CD14-positive monocyte (primary cell): Measurements from ENCODE around the gene ZDHHC7. TPM values are rescaled to one million over a fixed set of nuclear protein-coding genes. Genes with fewer than 3 reads are reported as not detected.
A peak's percentile ranks its signal among the peaks of the same experiment; 100 is the strongest.

Experiments used
- DNase-seq, 3 donors: peaks; one replicate each; pipeline ENCODE4 v3.0.0-alpha.2; 2011 to 2022
- H2AFZ ChIP-seq: 2 replicates; pipeline ENCODE4 v1.6.0; 2012; ENCODE audit warnings: mild to moderate bottlenecking, low read depth, low read length, inconsistent platforms; ENCODE audit not compliant: insufficient read depth, poor library complexity, severe bottlenecking
- H3K27ac ChIP-seq, 2 donors: 1 replicate in 1 of 2; 2 replicates in 1 of 2; pipeline ENCODE4 v1.5.1; 2012 to 2013; ENCODE audit warnings: low read length in 2 of 2, control low read depth in 1 of 2, inconsistent platforms in 1 of 2, low read depth in 1 of 2, mild to moderate bottlenecking in 1 of 2
- H3K27me3 ChIP-seq, 2 donors: one replicate each; pipeline versions ENCODE4 v1.6.0 to v1.6.1; 2011 to 2013; ENCODE audit warnings: low read length in 2 of 2; ENCODE audit not compliant: control insufficient read depth in 2 of 2, insufficient read depth in 2 of 2
- H3K36me3 ChIP-seq, 2 donors: replicated peaks in 1 of 2; 1 replicate in 1 of 2; 2 replicates in 1 of 2; pipeline versions ENCODE4 v1.5.1 to v1.6.1; 2012 to 2013; ENCODE audit warnings: low read length in 2 of 2, control low read depth in 1 of 2, inconsistent platforms in 1 of 2, mild to moderate bottlenecking in 1 of 2; ENCODE audit not compliant: insufficient read depth in 2 of 2, control insufficient read depth in 1 of 2
- H3K4me1 ChIP-seq, 2 donors: 1 replicate in 1 of 2; 2 replicates in 1 of 2; pipeline versions ENCODE4 v1.5.1 to v1.6.1; 2012 to 2013; ENCODE audit warnings: low read length in 2 of 2, control low read depth in 1 of 2, inconsistent platforms in 1 of 2, mild to moderate bottlenecking in 1 of 2, moderate library complexity in 1 of 2; ENCODE audit not compliant: insufficient read depth in 2 of 2, control insufficient read depth in 1 of 2
- H3K4me2 ChIP-seq: replicated peaks from 2 replicates; pipeline ENCODE3; 2012; ENCODE audit warnings: low read length, moderate library complexity, mild to moderate bottlenecking; ENCODE audit not compliant: poor library complexity, severe bottlenecking; ENCODE audit errors: extremely low read depth
- H3K4me3 ChIP-seq, 3 experiments: fragments of 200-600 bp in 1 of 3; sonication (generic) in 1 of 3; replicated peaks in 1 of 3; 1 replicate in 2 of 3; 2 replicates in 1 of 3; pipeline ENCODE4 v1.5.1; 2011 to 2013; ENCODE audit warnings: low read length in 3 of 3, mild to moderate bottlenecking in 3 of 3, control low read depth in 2 of 3, low read depth in 2 of 3, inconsistent platforms in 1 of 3, moderate library complexity in 1 of 3
- H3K79me2 ChIP-seq: 2 replicates; pipeline ENCODE4 v1.6.0; 2012; ENCODE audit warnings: mild to moderate bottlenecking, control low read depth, inconsistent platforms, low read length, moderate library complexity; ENCODE audit not compliant: insufficient read depth
- H3K9ac ChIP-seq: 2 replicates; pipeline ENCODE4 v1.6.0; 2017; ENCODE audit warnings: low read length, mild to moderate bottlenecking; ENCODE audit not compliant: insufficient read depth, poor library complexity, severe bottlenecking
- H3K9me3 ChIP-seq, 2 donors: replicated peaks in 1 of 2; 1 replicate in 1 of 2; 2 replicates in 1 of 2; pipeline versions ENCODE4 v1.5.1 to v1.6.1; 2012 to 2013; ENCODE audit warnings: low read length in 2 of 2, control low read depth in 1 of 2; ENCODE audit not compliant: control insufficient read depth in 1 of 2, insufficient read depth in 1 of 2
- H4K20me1 ChIP-seq: 2 replicates; pipeline ENCODE4 v1.6.0; 2012; ENCODE audit warnings: mild to moderate bottlenecking, low read length, control low read depth, moderate library complexity; ENCODE audit not compliant: insufficient read depth
- H3K27ac Mint-ChIP-seq, 7 donors: one replicate each; pipeline ENCODE4 v1.8.0; 2020; ENCODE audit warnings: mild to moderate bottlenecking in 7 of 7, mixed read lengths in 7 of 7, moderate library complexity in 6 of 7, inconsistent platforms in 2 of 7
- H3K27me3 Mint-ChIP-seq, 3 donors: one replicate each; pipeline ENCODE4 v1.8.0; 2021 to 2022; ENCODE audit warnings: low read depth in 3 of 3, mild to moderate bottlenecking in 3 of 3, mixed read lengths in 3 of 3, moderate library complexity in 3 of 3, inconsistent platforms in 1 of 3
- H3K36me3 Mint-ChIP-seq, 2 donors: one replicate each; pipeline ENCODE4 v1.8.0; 2020; ENCODE audit warnings: mixed read lengths in 2 of 2, inconsistent platforms in 1 of 2, mild to moderate bottlenecking in 1 of 2
- H3K4me1 Mint-ChIP-seq: one replicate; pipeline ENCODE4 v1.8.0; 2020; ENCODE audit warnings: mild to moderate bottlenecking, mixed read lengths
- H3K4me3 Mint-ChIP-seq, 2 donors: one replicate each; pipeline ENCODE4 v1.8.0; 2020; ENCODE audit warnings: mild to moderate bottlenecking in 2 of 2, mixed read lengths in 2 of 2, moderate library complexity in 1 of 2
- H3K9me3 Mint-ChIP-seq, 7 donors: one replicate each; pipeline ENCODE4 v1.8.0; 2020 to 2022; ENCODE audit warnings: mixed read lengths in 7 of 7, mild to moderate bottlenecking in 6 of 7, moderate library complexity in 6 of 7, inconsistent platforms in 2 of 7
- WGBS: methylation state at CpG from one replicate; pipeline ENCODE4 v1.1.5; 2013; ENCODE audit warnings: missing lambda C conversion rate; ENCODE audit not compliant: insufficient coverage; 5-methylcytosine and 5-hydroxymethylcytosine counted together
- intact Hi-C, 2 donors: fragments of 100-400 bp; cut with micrococcal nuclease; formaldehyde crosslinking; loops; one replicate each; pipeline versions ENCODE4 v1.15.0 to v1.15.1; 2023
- polyA plus RNA-seq, 3 donors: library from polyadenylated mRNA; depleted of rRNA in 1 of 3; unstranded in 2 of 3; stranded (reverse) in 1 of 3; fragments of 300-500 nt in 2 of 3; fragments of >200 nt in 1 of 3; fragmentation: Illumina TruSeq in 2 of 3; gene quantifications; 1 replicate in 2 of 3; 2 replicates in 1 of 3; pipeline ENCODE4 v1.2.3, GENCODE V29; 2012 to 2021
- TF ChIP-seq, protein P1 (sequence below): fragments of 200-600 bp; IDR thresholded peaks from one replicate; pipeline ENCODE4 v1.8.0; 2022; ENCODE audit warnings: antibody characterized with exemption, mild to moderate bottlenecking

The ZDHHC7 gene
- polyA plus RNA-seq, 3 donors: 99.7 to 189 (median 129) TPM

DNA sequence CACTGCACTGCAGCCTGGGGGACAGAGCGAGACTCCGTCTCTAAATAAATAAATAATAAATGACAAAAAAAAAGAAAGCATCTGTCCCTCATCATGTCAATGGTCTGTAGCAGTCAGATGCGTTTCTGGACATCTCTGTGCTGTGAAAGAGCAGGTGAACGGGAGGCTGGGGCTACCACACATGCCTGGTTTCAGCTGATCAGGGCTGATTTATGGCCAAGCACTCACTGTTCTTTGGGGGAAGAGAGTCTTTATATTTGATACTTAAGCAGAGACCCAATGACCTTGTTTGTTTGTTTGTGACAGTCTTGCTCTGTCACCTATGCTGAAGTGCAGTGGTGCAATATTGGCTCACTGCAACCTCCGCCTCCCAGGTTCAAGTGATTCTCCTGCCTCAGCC, 33.7 kb upstream of the ZDHHC7 start:
- Mint-ChIP-seq H3K4me3 (no peak overlapping the region), H3K36me3 (peaks cover 79 to 89% of the 10 kb centered on the region in 2 donors), H3K4me1 (peaks cover 60% of the 10 kb centered on the region), H3K27ac (peak overlapping the region in 2 of 7 donors; percentile 75 to 84), H3K27me3 (peaks cover 0 to 5% (median 0%) of the 10 kb centered on the region in 3 donors), H3K9me3 (peaks cover 0 to 6% (median 0%) of the 10 kb centered on the region in 7 donors)
- peaks cover 48 to 76% of the 10 kb centered on the region in 2 donors for H3K36me3 ChIP-seq
- intact Hi-C loops: no loop called here
- no peak overlapping the region for H2AFZ ChIP-seq
- H3K27me3 ChIP-seq: no peaks in the 10 kb centered on the region
- peaks cover 100% of the 10 kb centered on the region for H4K20me1 ChIP-seq
- DNase-seq: no peak
- H3K9me3 ChIP-seq: no peaks in the 10 kb centered on the region
- no peak overlapping the region for H3K4me2 ChIP-seq
- no peak overlapping the region for H3K9ac ChIP-seq
- TF ChIP-seq, protein P1, sequence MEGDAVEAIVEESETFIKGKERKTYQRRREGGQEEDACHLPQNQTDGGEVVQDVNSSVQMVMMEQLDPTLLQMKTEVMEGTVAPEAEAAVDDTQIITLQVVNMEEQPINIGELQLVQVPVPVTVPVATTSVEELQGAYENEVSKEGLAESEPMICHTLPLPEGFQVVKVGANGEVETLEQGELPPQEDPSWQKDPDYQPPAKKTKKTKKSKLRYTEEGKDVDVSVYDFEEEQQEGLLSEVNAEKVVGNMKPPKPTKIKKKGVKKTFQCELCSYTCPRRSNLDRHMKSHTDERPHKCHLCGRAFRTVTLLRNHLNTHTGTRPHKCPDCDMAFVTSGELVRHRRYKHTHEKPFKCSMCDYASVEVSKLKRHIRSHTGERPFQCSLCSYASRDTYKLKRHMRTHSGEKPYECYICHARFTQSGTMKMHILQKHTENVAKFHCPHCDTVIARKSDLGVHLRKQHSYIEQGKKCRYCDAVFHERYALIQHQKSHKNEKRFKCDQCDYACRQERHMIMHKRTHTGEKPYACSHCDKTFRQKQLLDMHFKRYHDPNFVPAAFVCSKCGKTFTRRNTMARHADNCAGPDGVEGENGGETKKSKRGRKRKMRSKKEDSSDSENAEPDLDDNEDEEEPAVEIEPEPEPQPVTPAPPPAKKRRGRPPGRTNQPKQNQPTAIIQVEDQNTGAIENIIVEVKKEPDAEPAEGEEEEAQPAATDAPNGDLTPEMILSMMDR: no peak
- peaks cover 54 to 57% of the 10 kb centered on the region in 2 donors for H3K4me1 ChIP-seq
- WGBS: 100% methylated on average over 2 of the region's 5 CpGs
- no peak overlapping the region for H3K4me3 ChIP-seq
- no peak overlapping the region for H3K27ac ChIP-seq
- H3K79me2 ChIP-seq: peaks cover 94% of the 10 kb centered on the region

DNA sequence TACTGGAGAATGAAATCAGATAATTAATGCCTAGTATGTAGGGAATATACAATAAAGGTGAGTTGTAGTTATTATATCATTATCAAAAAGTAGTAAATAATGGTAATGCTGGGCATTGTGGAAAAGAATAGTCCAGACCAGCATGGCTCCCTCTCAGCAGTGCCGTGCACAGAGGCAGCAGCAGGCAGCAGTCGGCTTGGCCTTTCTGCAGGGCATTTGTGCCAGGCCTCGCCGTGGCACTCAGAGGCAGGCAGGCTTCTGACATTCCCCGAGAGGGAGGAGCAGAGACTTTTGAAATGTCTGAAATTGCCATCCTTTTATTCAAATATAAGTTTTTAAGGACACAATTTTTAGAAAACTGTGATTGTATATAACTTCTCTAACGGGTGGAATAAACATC, 31.3 kb upstream of the ZDHHC7 start:
- no peak for DNase-seq
- H3K4me1 ChIP-seq: peaks cover 33 to 34% of the 10 kb centered on the region in 2 donors
- no peak overlapping the region for H3K4me2 ChIP-seq
- intact Hi-C loops: no loop called here
- H3K4me3 ChIP-seq: no peak overlapping the region
- no peaks in the 10 kb centered on the region for H3K27me3 ChIP-seq
- H3K36me3 Mint-ChIP-seq: peaks cover 77 to 88% of the 10 kb centered on the region in 2 donors
- TF ChIP-seq, protein P1: no peak
- H3K79me2 ChIP-seq: peaks cover 93% of the 10 kb centered on the region
- H3K9me3 ChIP-seq: no peaks in the 10 kb centered on the region
- peaks cover 38% of the 10 kb centered on the region for H3K4me1 Mint-ChIP-seq
- no peak overlapping the region for H2AFZ ChIP-seq
- peaks cover 0 to 5% (median 0%) of the 10 kb centered on the region in 7 donors for H3K9me3 Mint-ChIP-seq
- H3K27ac Mint-ChIP-seq: no peak overlapping the region
- H3K36me3 ChIP-seq: peaks cover 51 to 82% of the 10 kb centered on the region in 2 donors
- H3K4me3 Mint-ChIP-seq: no peak overlapping the region
- no peak overlapping the region for H3K27ac ChIP-seq
- WGBS: 95% methylated on average over 4 of the region's 6 CpGs
- H4K20me1 ChIP-seq: peaks cover 100% of the 10 kb centered on the region
- peaks cover 0 to 5% (median 0%) of the 10 kb centered on the region in 3 donors for H3K27me3 Mint-ChIP-seq
- no peak overlapping the region for H3K9ac ChIP-seq
